Karpas-422 (cell line): ENCODE data around the gene BRAF. TPM values are rescaled to one million over a fixed set of nuclear protein-coding genes. Genes with fewer than 3 reads are reported as not detected.
"Not testable (repeated sequence)": the region's sequence is repeated elsewhere in the genome, so short reads cannot be mapped to it uniquely, and the experiment has no call there.

ENCODE experiments used
- DNase-seq: peaks from one replicate; pipeline ENCODE4 v3.0.0-alpha.2; 2015
- H2AFZ ChIP-seq: fragments of 200-600 bp; sonication (generic); 2 replicates; pipeline ENCODE4 v1.6.1; 2014; ENCODE audit warnings: antibody characterized with exemption, low read length, mixed read lengths
- H3K27ac ChIP-seq: fragments of 200-600 bp; sonication (generic); 2 replicates; pipeline ENCODE4 v1.5.1; 2014; ENCODE audit warnings: mild to moderate bottlenecking, low read length, moderate library complexity
- H3K27me3 ChIP-seq: fragments of 200-600 bp; sonication (generic); 2 replicates; pipeline ENCODE4 v1.6.1; 2014; ENCODE audit warnings: low read length, mixed read lengths
- H3K36me3 ChIP-seq: fragments of 200-600 bp; sonication (generic); 2 replicates; pipeline ENCODE4 v1.6.1; 2014; ENCODE audit warnings: low read length, mixed read lengths; ENCODE audit not compliant: insufficient read depth
- H3K4me1 ChIP-seq: fragments of 200-600 bp; sonication (generic); 2 replicates; pipeline ENCODE4 v1.6.1; 2014; ENCODE audit warnings: mild to moderate bottlenecking, low read length, mixed read lengths
- H3K4me2 ChIP-seq: fragments of 200-600 bp; sonication (generic); 2 replicates; pipeline ENCODE4 v1.6.1; 2014; ENCODE audit warnings: low read length, low read depth, mild to moderate bottlenecking; ENCODE audit not compliant: poor library complexity, severe bottlenecking
- H3K4me3 ChIP-seq: fragments of 200-600 bp; sonication (generic); 2 replicates; pipeline ENCODE4 v1.5.1; 2014; ENCODE audit warnings: mild to moderate bottlenecking, antibody characterized with exemption, low read length, mixed read lengths
- H3K79me2 ChIP-seq: fragments of 200-600 bp; sonication (generic); 2 replicates; pipeline ENCODE4 v1.6.1; 2014; ENCODE audit warnings: mild to moderate bottlenecking, low read length, mixed read lengths
- H3K9ac ChIP-seq: fragments of 200-600 bp; sonication (generic); 2 replicates; pipeline ENCODE4 v1.6.0; 2014; ENCODE audit warnings: low read length
- H3K9me2 ChIP-seq: fragments of 200-600 bp; sonication (generic), shearing (Covaris generic); replicated peaks from 2 replicates; pipeline ENCODE4 v1.6.0; 2014; ENCODE audit warnings: mild to moderate bottlenecking, low read length, moderate library complexity; ENCODE audit not compliant: insufficient read depth
- H3K9me3 ChIP-seq: fragments of 300-700, 200-600 bp; sonication (generic); 2 replicates; pipeline ENCODE4 v1.6.1; 2014; ENCODE audit warnings: low read length, mixed read lengths
- H4K20me1 ChIP-seq: fragments of 200-600 bp; sonication (generic); 2 replicates; pipeline ENCODE4 v1.6.1; 2014; ENCODE audit warnings: mild to moderate bottlenecking, antibody characterized with exemption, low read length, low read depth; ENCODE audit not compliant: insufficient read depth
- total RNA-seq: library from RNA; depleted of rRNA; stranded (reverse); fragments of >200 nt; shearing (Covaris generic); gene quantifications from 2 replicates; pipeline ENCODE4 v1.2.3, GENCODE V29; 2014; ENCODE audit warnings: low replicate concordance

Gene BRAF
- total RNA-seq, 1 experiment from 2014 or later: 72.6 TPM

- Histone ChIP-seq H3K4me1 (peaks cover 12% of the 10 kb centered on the region), H3K27me3 (no peaks in the 10 kb centered on the region), H3K9me3 (no peaks in the 10 kb centered on the region), H3K79me2 (peaks cover 16% of the 10 kb centered on the region), H3K9me2 (no peaks in the 10 kb centered on the region), H3K27ac (no peak overlapping the region), H3K4me3 (no peak overlapping the region), H4K20me1 (no peaks in the 10 kb centered on the region), H2AFZ (no peak overlapping the region), H3K9ac (no peak overlapping the region), H3K4me2 (no peak overlapping the region), H3K36me3 (peaks cover 20% of the 10 kb centered on the region)
- no peak for DNase-seq
Measured at GRCh38 chr7:140746751-140747150, 178.0 kb downstream of the BRAF start.

- H3K27ac ChIP-seq: no peak overlapping the region
- H3K36me3 ChIP-seq: peaks cover 18% of the 10 kb centered on the region
- peaks cover 12% of the 10 kb centered on the region for H3K4me1 ChIP-seq
- no peaks in the 10 kb centered on the region for H4K20me1 ChIP-seq
- peaks cover 19% of the 10 kb centered on the region for H3K79me2 ChIP-seq
- no peaks in the 10 kb centered on the region for H3K27me3 ChIP-seq
- H3K4me3 ChIP-seq: no peak overlapping the region
- no peaks in the 10 kb centered on the region for H3K9me3 ChIP-seq
- H3K9me2 ChIP-seq: no peaks in the 10 kb centered on the region
- no peak overlapping the region for H2AFZ ChIP-seq
- no peak overlapping the region for H3K4me2 ChIP-seq
- H3K9ac ChIP-seq: no peak overlapping the region
- peak; percentile 62 for DNase-seq
Measured at GRCh38 chr7:140745266-140746058, 179.3 kb downstream of the BRAF start.

- Histone ChIP-seq H3K9ac (no peak overlapping the region), H3K4me2 (no peak overlapping the region), H3K27ac (no peak overlapping the region), H4K20me1 (no peaks in the 10 kb centered on the region), H3K9me2 (no peaks in the 10 kb centered on the region), H3K9me3 (no peaks in the 10 kb centered on the region), H3K4me3 (no peak overlapping the region), H3K4me1 (peaks cover 12% of the 10 kb centered on the region), H3K36me3 (peaks cover 19% of the 10 kb centered on the region), H3K79me2 (peaks cover 19% of the 10 kb centered on the region), H3K27me3 (no peaks in the 10 kb centered on the region), H2AFZ (no peak overlapping the region)
- DNase-seq: no peak
Measured at GRCh38 chr7:140744005-140744404, 180.7 kb downstream of the BRAF start.

- H3K36me3 ChIP-seq: peaks cover 20% of the 10 kb centered on the region; the same call in 1 of the 2 replicates
- H3K79me2 ChIP-seq: peaks cover 17% of the 10 kb centered on the region
- H3K4me3 ChIP-seq, H4K20me1 ChIP-seq, H3K27ac ChIP-seq, H3K27me3 ChIP-seq, H3K9me3 ChIP-seq, H3K9ac ChIP-seq, DNase-seq, H2AFZ ChIP-seq, H3K4me2 ChIP-seq, H3K9me2 ChIP-seq: not testable (repeated sequence)
- H3K4me1 ChIP-seq: peaks cover 12% of the 10 kb centered on the region
Measured at GRCh38 chr7:140743255-140743654, 181.5 kb downstream of the BRAF start.

GRCh38 chr7:140738280-140738679 lies 186.4 kb downstream of the BRAF start:
- DNase-seq: no peak
- H2AFZ ChIP-seq: no peak overlapping the region

GRCh38 chr7:140734729-140735128 lies 190.0 kb downstream of the BRAF start:
- H3K27me3 ChIP-seq: no peaks in the 10 kb centered on the region
- no peak for DNase-seq
- no peak overlapping the region for H3K9ac ChIP-seq
- H3K27ac ChIP-seq: peak overlapping the region; percentile 59
- H2AFZ ChIP-seq: no peak overlapping the region
- H3K36me3 ChIP-seq: peaks cover 13% of the 10 kb centered on the region; the same call in 1 of the 2 replicates
- peak overlapping the region; percentile 39 for H3K4me2 ChIP-seq
- H3K9me2 ChIP-seq: no peaks in the 10 kb centered on the region
- H3K4me3 ChIP-seq: no peak overlapping the region
- H3K9me3 ChIP-seq: no peaks in the 10 kb centered on the region
- peaks cover 26% of the 10 kb centered on the region for H3K4me1 ChIP-seq
- peaks cover 5% of the 10 kb centered on the region; the same call in 1 of the 2 replicates for H3K79me2 ChIP-seq
- no peaks in the 10 kb centered on the region for H4K20me1 ChIP-seq

More at GRCh38 chr7:140738280-140738679, 186.4 kb downstream of the BRAF start:
- Histone ChIP-seq H3K4me3 (no peak overlapping the region), H3K79me2 (peaks cover 9% of the 10 kb centered on the region; the same call in 1 of the 2 replicates), H3K27me3 (no peaks in the 10 kb centered on the region), H3K9ac (no peak overlapping the region), H3K4me2 (no peak overlapping the region), H3K27ac (no peak overlapping the region), H4K20me1 (no peaks in the 10 kb centered on the region), H3K4me1 (peaks cover 26% of the 10 kb centered on the region), H3K36me3 (peaks cover 14% of the 10 kb centered on the region; the same call in 1 of the 2 replicates), H3K9me2 (no peaks in the 10 kb centered on the region), H3K9me3 (no peaks in the 10 kb centered on the region)

DNA sequence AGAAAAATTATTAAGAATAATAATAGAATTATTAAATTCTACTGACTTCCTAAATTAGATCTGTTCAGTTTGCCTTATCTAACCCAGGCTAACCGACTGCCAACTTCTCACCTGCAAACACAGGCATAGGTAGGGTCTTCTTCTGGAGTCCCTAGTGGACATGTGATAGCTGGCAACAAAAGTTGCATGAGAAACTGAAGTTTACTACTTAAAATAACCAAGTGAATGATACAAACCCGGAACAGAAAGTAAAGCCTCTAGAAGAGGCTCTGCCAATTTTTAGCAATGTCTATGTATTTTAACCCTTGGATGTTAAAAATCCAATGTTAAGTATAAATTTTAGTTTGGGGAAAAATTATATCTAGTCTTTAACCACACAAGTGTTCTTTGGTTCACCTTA lies 190.6 kb downstream of the BRAF start:
- H3K9ac ChIP-seq: no peak overlapping the region
- H3K9me2 ChIP-seq: no peaks in the 10 kb centered on the region
- no peaks in the 10 kb centered on the region for H3K27me3 ChIP-seq
- H3K4me2 ChIP-seq: peak overlapping the region; percentile 39
- H3K36me3 ChIP-seq: peaks cover 9% of the 10 kb centered on the region; the same call in 1 of the 2 replicates
- H3K4me1 ChIP-seq: peaks cover 26% of the 10 kb centered on the region
- H3K79me2 ChIP-seq: peaks cover 5% of the 10 kb centered on the region; the same call in 1 of the 2 replicates
- peak overlapping the region; percentile 59 for H3K27ac ChIP-seq
- H2AFZ ChIP-seq: no peak overlapping the region
- no peaks in the 10 kb centered on the region for H4K20me1 ChIP-seq
- no peak overlapping the region for H3K4me3 ChIP-seq
- peak; percentile 70 for DNase-seq
- no peaks in the 10 kb centered on the region for H3K9me3 ChIP-seq

- peaks cover 26% of the 10 kb centered on the region for H3K4me1 ChIP-seq
- H3K27ac ChIP-seq: no peak overlapping the region
- H3K9me3 ChIP-seq: no peaks in the 10 kb centered on the region
- peaks cover 5% of the 10 kb centered on the region; the same call in 1 of the 2 replicates for H3K36me3 ChIP-seq
- no peaks in the 10 kb centered on the region for H3K9me2 ChIP-seq
- H3K4me2 ChIP-seq: no peak overlapping the region
- no peak overlapping the region for H3K4me3 ChIP-seq
- H2AFZ ChIP-seq: no peak overlapping the region
- DNase-seq: no peak
- no peaks in the 10 kb centered on the region for H3K27me3 ChIP-seq
- H4K20me1 ChIP-seq: no peaks in the 10 kb centered on the region
- peaks cover 5% of the 10 kb centered on the region; the same call in 1 of the 2 replicates for H3K79me2 ChIP-seq
- H3K9ac ChIP-seq: no peak overlapping the region
Measured at GRCh38 chr7:140732416-140732815, 192.3 kb downstream of the BRAF start.
